ENCODE results near the gene ZFP57. TPM values are rescaled to one million over a fixed set of nuclear protein-coding genes. Genes with fewer than 3 reads are reported as not detected.

ZFP57 gene
- total and polyA plus RNA-seq, 8 donors, result 0.08 TPM; not detected in 7

DNA sequence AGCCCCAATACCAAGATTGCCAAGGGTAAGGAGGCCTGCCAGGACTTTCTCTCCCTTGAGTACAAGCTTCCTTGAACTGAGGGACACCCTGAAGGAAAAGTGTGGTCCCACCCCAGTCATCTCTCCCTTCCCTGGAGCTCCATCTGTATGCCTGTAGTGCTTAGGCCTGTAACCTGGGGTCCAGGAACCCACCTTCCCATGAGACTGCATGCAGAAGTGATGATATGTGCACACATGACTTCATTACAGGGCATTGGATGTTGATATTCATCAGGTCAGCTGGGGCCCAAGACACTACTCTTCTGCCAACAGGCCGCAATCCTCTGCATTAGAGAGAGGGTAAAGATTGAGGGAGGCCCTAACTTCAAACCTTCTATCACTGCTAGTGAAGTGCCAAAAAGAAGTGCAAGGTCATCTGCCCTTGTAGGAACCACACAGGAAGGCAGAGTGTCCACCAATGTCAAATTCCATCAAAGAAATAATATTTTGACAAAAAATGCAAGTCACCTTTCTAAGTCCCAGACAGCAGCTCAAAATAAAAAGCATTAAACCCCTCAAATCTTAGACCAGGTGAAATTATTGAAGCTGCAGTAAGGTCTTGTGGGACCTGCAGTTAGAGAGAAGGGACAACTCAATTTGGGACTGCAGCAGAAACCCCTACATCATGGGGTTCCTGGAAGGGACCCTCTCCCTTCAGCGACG, 47.4 kb upstream of the ZFP57 start:
- Histone ChIP-seq H3K27me3 (no peaks in the 10 kb centered on the region), H3K36me3 (peaks cover 4 to 44% (median 36%) of the 10 kb centered on the region in 4 donors), H3K4me1 (peaks cover 0 to 25% (median 21%) of the 10 kb centered on the region in 4 donors), H3K27ac (no peak overlapping the region), H3K4me3 (no peak overlapping the region), H3K9me3 (no peaks in the 10 kb centered on the region)
- no peak for DNase-seq
- TF ChIP-seq, protein P1, sequence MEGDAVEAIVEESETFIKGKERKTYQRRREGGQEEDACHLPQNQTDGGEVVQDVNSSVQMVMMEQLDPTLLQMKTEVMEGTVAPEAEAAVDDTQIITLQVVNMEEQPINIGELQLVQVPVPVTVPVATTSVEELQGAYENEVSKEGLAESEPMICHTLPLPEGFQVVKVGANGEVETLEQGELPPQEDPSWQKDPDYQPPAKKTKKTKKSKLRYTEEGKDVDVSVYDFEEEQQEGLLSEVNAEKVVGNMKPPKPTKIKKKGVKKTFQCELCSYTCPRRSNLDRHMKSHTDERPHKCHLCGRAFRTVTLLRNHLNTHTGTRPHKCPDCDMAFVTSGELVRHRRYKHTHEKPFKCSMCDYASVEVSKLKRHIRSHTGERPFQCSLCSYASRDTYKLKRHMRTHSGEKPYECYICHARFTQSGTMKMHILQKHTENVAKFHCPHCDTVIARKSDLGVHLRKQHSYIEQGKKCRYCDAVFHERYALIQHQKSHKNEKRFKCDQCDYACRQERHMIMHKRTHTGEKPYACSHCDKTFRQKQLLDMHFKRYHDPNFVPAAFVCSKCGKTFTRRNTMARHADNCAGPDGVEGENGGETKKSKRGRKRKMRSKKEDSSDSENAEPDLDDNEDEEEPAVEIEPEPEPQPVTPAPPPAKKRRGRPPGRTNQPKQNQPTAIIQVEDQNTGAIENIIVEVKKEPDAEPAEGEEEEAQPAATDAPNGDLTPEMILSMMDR (IDR thresholded peaks at IDR 0.05), result no peak
- TF ChIP-seq POLR2A (IDR thresholded peaks at IDR 0.05), result no peak
- no peak for TF ChIP-seq POLR2AphosphoS5 (IDR thresholded peaks at IDR 0.05)
- TF ChIP-seq EP300 (IDR thresholded peaks at IDR 0.05), result no peak
- intact Hi-C loops (cut with DNase I; ENCODE audit: low total_unique reads), result no loop called here
- 90 to 95% (median 91%) methylated on average over 3 of the region's 3 CpGs for WGBS, 5 donors

GRCh38 chr6:29727637-29728036, 46.7 kb upstream of the ZFP57 start:
- H3K9me3 ChIP-seq, result no peaks in the 10 kb centered on the region
- H3K27me3 ChIP-seq, result no peaks in the 10 kb centered on the region
- no peak for DNase-seq
- no peak overlapping the region for H3K4me3 ChIP-seq
- peaks cover 0 to 27% (median 22%) of the 10 kb centered on the region in 4 donors for H3K4me1 ChIP-seq
- H3K36me3 ChIP-seq, result peaks cover 4 to 44% (median 36%) of the 10 kb centered on the region in 4 donors
- WGBS, 5 donors, result 44 to 88% (median 66%) methylated on average over 2 of the region's 2 CpGs
- TF ChIP-seq POLR2AphosphoS5 (IDR thresholded peaks at IDR 0.05) (no peak), POLR2A (IDR thresholded peaks at IDR 0.05) (no peak), EP300 (IDR thresholded peaks at IDR 0.05) (no peak)
- intact Hi-C loops (cut with DNase I; ENCODE audit: low total_unique reads), result no loop called here
- no peak overlapping the region for H3K27ac ChIP-seq

DNA sequence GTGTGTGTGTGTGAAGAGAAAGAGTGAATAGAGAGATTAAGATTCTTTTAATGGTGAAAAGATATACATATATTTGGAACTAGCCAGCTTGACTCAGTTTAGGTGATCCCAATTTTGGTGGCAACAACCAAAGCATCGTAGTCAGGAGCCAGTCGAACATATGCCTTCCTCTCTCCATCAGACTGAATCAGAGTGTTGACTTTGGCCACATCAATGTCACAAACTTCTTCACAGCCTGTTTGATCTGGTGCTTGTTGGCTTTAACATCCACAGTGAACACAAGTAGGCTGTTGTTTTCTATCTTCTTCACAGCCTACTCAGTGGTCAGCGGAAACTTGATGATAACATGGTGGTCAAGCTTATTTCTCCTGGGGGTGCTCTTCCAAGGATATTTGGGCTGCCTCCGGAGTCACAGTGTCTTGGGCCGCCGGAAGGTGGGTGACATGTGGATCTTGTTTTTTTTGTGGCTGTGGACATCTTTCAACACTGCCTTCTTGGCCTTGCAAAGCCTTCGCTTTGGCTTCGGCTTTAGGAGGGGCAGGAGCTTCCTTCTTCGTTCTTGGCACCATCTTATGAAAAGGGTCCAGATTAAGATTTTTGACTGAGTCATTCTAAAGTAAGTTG, 45.7 kb upstream of the ZFP57 start:
- peaks cover 0 to 27% (median 22%) of the 10 kb centered on the region in 4 donors for H3K4me1 ChIP-seq
- intact Hi-C loops (cut with DNase I; ENCODE audit: low total_unique reads), result no loop called here
- H3K9me3 ChIP-seq, result no peaks in the 10 kb centered on the region
- no peaks in the 10 kb centered on the region for H3K27me3 ChIP-seq
- peaks cover 4 to 44% (median 36%) of the 10 kb centered on the region in 4 donors for H3K36me3 ChIP-seq
- DNase-seq, result no peak
- TF ChIP-seq, protein P1 (IDR thresholded peaks at IDR 0.05), result no peak
- TF ChIP-seq EP300 (IDR thresholded peaks at IDR 0.05) (no peak), POLR2A (IDR thresholded peaks at IDR 0.05) (no peak), POLR2AphosphoS5 (IDR thresholded peaks at IDR 0.05) (no peak)
- no peak overlapping the region for H3K4me3 ChIP-seq
- H3K27ac ChIP-seq, result no peak overlapping the region
- 88 to 94% (median 92%) methylated on average over 9 of the region's 9 CpGs for WGBS, 5 donors

DNA sequence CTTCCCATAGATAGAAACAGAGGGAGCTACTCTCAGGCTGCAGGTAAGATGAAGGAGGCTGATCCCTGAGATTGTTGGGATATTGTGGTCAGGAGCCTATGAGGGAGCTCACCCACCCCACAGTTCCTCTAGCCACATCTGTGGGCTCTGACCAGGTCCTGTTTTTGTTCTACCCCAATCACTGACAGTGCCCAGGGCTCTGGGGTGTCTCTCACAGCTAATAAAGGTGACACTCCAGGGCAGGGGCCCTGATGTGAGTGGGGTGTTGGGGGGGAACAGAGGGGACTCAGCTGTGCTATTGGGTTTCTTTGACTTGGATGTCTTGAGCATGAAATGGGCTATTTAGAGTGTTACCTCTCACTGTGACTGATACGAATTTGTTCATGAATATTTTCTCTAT, 45.0 kb upstream of the ZFP57 start:
- WGBS, 5 donors, result 71 to 87% (median 80%) methylated on average over 1 of the region's 1 CpG
- peak overlapping the region in 1 of 5 donors; percentile 4 for H3K27ac ChIP-seq
- H3K36me3 ChIP-seq, result peaks cover 4 to 44% (median 36%) of the 10 kb centered on the region in 4 donors
- no peaks in the 10 kb centered on the region for H3K9me3 ChIP-seq
- no peak for DNase-seq
- H3K4me1 ChIP-seq, result peaks cover 0 to 27% (median 22%) of the 10 kb centered on the region in 4 donors
- H3K4me3 ChIP-seq, result peak overlapping the region in 2 of 4 donors; percentile 90 to 92
- TF ChIP-seq POLR2A (IDR thresholded peaks at IDR 0.05) (no peak), EP300 (IDR thresholded peaks at IDR 0.05) (no peak), POLR2AphosphoS5 (IDR thresholded peaks at IDR 0.05) (no peak)
- TF ChIP-seq, protein P1 (IDR thresholded peaks at IDR 0.05), result no peak
- intact Hi-C loops (cut with DNase I; ENCODE audit: low total_unique reads), result no loop called here
- no peaks in the 10 kb centered on the region for H3K27me3 ChIP-seq
